IMR-90 (cell line): Measurements from ENCODE around the gene FAR2.

Experiments
- CTCF ChIP-seq: conservative IDR thresholded peaks from 2 replicates; pipeline ENCODE4 v1.5.1; 2012; ENCODE audit warnings: mild to moderate bottlenecking, low read depth, low read length, improper control_type of control experiment
- MAFK ChIP-seq: IDR thresholded peaks from 2 replicates; pipeline ENCODE4 v1.6.1; 2012; ENCODE audit warnings: low read depth, low read length, improper control_type of control experiment
- MXI1 ChIP-seq: IDR thresholded peaks from 2 replicates; pipeline ENCODE4 v1.6.1; 2012; ENCODE audit warnings: low read depth, mild to moderate bottlenecking, low read length, moderate library complexity, borderline replicate concordance
- POLR2A ChIP-seq: IDR thresholded peaks from 2 replicates; pipeline ENCODE4 v1.6.1; 2012; ENCODE audit warnings: mild to moderate bottlenecking, low read depth, low read length

- TF ChIP-seq MAFK, result no peak
- TF ChIP-seq POLR2A, result no peak
- TF ChIP-seq CTCF, result no peak
- TF ChIP-seq MXI1, result no peak
Observed at GRCh38 chr12:29157486-29157946, 8.4 kb downstream of the FAR2 start.
